Activated naive CD4-positive, alpha-beta T cell treated with anti-CD3 and anti-CD28 coated beads, Interleukin-2, amount 50 U/mL, for 72 hours (primary cell): Measurements from ENCODE around the gene SNTB2. TPM values are rescaled to one million over a fixed set of nuclear protein-coding genes. Genes with fewer than 3 reads are reported as not detected.
A peak's percentile ranks its signal among the peaks of the same experiment; 100 is the strongest.

Experiments
- ATAC-seq, 2 donors: fragments of 150-1000 bp; cut with Tn5 transposase; 2 replicates each; pipeline ENCODE4 v1.10.0; 2021; ENCODE audit warnings: mild to moderate bottlenecking in 2 of 2, moderate library complexity in 2 of 2
- DNase-seq, 2 donors: peaks; one replicate each; pipeline ENCODE4 v3.0.0; 2021 to 2022; ENCODE audit warnings: low spot score in 2 of 2
- H3K27ac Mint-ChIP-seq, 2 donors: one replicate each; pipeline ENCODE4 v1.8.0; 2022; ENCODE audit warnings: mild to moderate bottlenecking in 2 of 2, mixed read lengths in 2 of 2
- H3K36me3 Mint-ChIP-seq, 2 donors: one replicate each; pipeline ENCODE4 v1.8.0; 2022; ENCODE audit warnings: mixed read lengths in 2 of 2
- H3K9me3 Mint-ChIP-seq, 2 donors: one replicate each; pipeline ENCODE4 v1.8.0; 2022; ENCODE audit warnings: mixed read lengths in 2 of 2
- total RNA-seq, 2 donors: library from RNA; stranded (reverse); gene quantifications; one replicate each; pipeline ENCODE4 v1.2.3, GENCODE V29; 2022

The SNTB2 gene
- total RNA-seq, 2 donors from 2014 or later: 12.7 to 21.2 TPM

- peaks cover 6 to 7% of the 10 kb centered on the region in 2 donors for H3K36me3 Mint-ChIP-seq
- H3K27ac Mint-ChIP-seq: peak within 1 kb of the TSS; percentile 55 to 94
- no peaks in the 10 kb centered on the region for H3K9me3 Mint-ChIP-seq
- no peak for DNase-seq
- ATAC-seq: no peak
Observed at GRCh38 chr16:69351309-69352027, 164.5 kb downstream of the SNTB2 start, which contains the start of gene TMED6. Gene TMED6, minus strand, starts transcription at chr16:69351786. Its CDS starts 33 bp downstream, at chr16:69351753.

Other genes with a start within 250 kb of the SNTB2 start
- gene HAS3, start 81.5 kb upstream of the SNTB2 start, total RNA-seq: under 1 TPM; 0.31 to 0.61 TPM
- gene CHTF8, start 54.6 kb upstream of the SNTB2 start, total RNA-seq: 100 to 1,000 TPM in 1 of 2 donors, 10 to 100 TPM in 1; 94.6 to 135 TPM
- gene UTP4, start 54.5 kb upstream of the SNTB2 start, total RNA-seq: 10 to 100 TPM; 56.0 to 86.7 TPM
- 10 to 100 TPM; 23.1 to 29.1 TPM for gene VPS4A, start 124.2 kb downstream of the SNTB2 start, total RNA-seq
- 10 to 100 TPM in 1 of 2 donors, 1 to 10 TPM in 1; 7.3 to 17.4 TPM for gene PDF, start 143.4 kb downstream of the SNTB2 start, total RNA-seq
- 10 to 100 TPM; 26.9 to 28.2 TPM for gene COG8, start 152.4 kb downstream of the SNTB2 start, total RNA-seq
- 10 to 100 TPM; 35.8 to 44.7 TPM for gene NIP7, start 152.6 kb downstream of the SNTB2 start, total RNA-seq
- gene TMED6, start 164.6 kb downstream of the SNTB2 start, total RNA-seq: 1 to 10 TPM in 1 of 2 donors, under 1 TPM in 1; 0.39 to 1.8 TPM
- gene TERF2, start 198.8 kb downstream of the SNTB2 start, total RNA-seq: 10 to 100 TPM; 45.7 to 48.0 TPM
- gene CYB5B, start 237.5 kb downstream of the SNTB2 start, total RNA-seq: 100 to 1,000 TPM; 153 to 160 TPM